MG63 (cell line): ENCODE results near the gene GOLGA2. TPM values are rescaled to one million over a fixed set of nuclear protein-coding genes. Genes with fewer than 3 reads are reported as not detected.
"Not testable (repeated sequence)": the region's sequence is repeated elsewhere in the genome, so short reads cannot be mapped to it uniquely, and the experiment has no call there.

ENCODE experiments used
- DNase-seq: peaks from one replicate; pipeline ENCODE4 v3.0.0-alpha.2; 2020
- H3K27me3 ChIP-seq: fragments of 250-450 bp; sonication (Bioruptor Pico); 2 replicates; pipeline ENCODE4 v1.5.1; 2020; ENCODE audit warnings: mild to moderate bottlenecking, moderate library complexity
- H3K36me3 ChIP-seq: fragments of 250-450 bp; sonication (Bioruptor Pico); 2 replicates; pipeline ENCODE4 v1.5.1; 2020; ENCODE audit warnings: mild to moderate bottlenecking, moderate library complexity
- H3K4me3 ChIP-seq: fragments of 250-450 bp; sonication (Bioruptor Pico); 2 replicates; pipeline ENCODE4 v1.5.1; 2020; ENCODE audit warnings: mild to moderate bottlenecking, moderate library complexity
- H3K9me3 ChIP-seq: fragments of 250-450 bp; sonication (Bioruptor Pico); 2 replicates; pipeline ENCODE4 v1.5.1; 2020; ENCODE audit warnings: mild to moderate bottlenecking, moderate library complexity
- total RNA-seq: library from RNA; depleted of rRNA; stranded (reverse); fragments of >200 nt; shearing (Covaris generic); gene quantifications from 2 replicates; pipeline ENCODE4 v1.2.3, GENCODE V29; 2014; ENCODE audit warnings: low replicate concordance

Gene GOLGA2
- total RNA-seq, 1 experiment from 2014 or later: 70.3 TPM

DNA sequence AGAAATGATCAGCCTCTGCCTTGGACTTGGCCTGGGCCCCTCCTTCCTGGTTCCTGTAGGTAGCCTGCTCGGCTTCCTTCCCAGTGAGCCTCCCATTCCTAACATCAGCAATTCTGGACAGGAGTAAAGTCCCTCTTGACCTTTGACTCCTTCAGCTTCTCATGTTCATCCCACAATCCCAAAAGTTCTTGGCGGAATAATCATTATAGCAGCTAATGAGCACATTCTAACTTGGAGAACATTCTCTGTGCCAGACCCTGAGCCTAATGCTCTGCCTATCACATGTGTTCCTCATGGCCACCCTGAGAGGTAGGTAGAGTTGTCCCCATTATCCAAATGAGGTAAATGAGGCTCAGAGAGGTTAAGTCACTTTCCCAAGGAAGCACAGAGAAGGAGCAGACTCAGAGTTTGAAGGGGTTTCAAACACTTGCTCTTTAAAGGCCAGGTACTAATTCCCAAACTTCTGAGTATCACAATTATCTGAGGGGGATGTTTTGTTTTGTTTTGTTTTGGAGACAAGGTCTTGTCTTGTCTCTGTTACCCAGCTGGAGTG lies 21.5 kb upstream of the GOLGA2 start:
- DNase-seq: no peak
- H3K4me3 ChIP-seq: no peak overlapping the region
- no peaks in the 10 kb centered on the region for H3K9me3 ChIP-seq
- no peaks in the 10 kb centered on the region for H3K36me3 ChIP-seq
- no peaks in the 10 kb centered on the region for H3K27me3 ChIP-seq

DNA sequence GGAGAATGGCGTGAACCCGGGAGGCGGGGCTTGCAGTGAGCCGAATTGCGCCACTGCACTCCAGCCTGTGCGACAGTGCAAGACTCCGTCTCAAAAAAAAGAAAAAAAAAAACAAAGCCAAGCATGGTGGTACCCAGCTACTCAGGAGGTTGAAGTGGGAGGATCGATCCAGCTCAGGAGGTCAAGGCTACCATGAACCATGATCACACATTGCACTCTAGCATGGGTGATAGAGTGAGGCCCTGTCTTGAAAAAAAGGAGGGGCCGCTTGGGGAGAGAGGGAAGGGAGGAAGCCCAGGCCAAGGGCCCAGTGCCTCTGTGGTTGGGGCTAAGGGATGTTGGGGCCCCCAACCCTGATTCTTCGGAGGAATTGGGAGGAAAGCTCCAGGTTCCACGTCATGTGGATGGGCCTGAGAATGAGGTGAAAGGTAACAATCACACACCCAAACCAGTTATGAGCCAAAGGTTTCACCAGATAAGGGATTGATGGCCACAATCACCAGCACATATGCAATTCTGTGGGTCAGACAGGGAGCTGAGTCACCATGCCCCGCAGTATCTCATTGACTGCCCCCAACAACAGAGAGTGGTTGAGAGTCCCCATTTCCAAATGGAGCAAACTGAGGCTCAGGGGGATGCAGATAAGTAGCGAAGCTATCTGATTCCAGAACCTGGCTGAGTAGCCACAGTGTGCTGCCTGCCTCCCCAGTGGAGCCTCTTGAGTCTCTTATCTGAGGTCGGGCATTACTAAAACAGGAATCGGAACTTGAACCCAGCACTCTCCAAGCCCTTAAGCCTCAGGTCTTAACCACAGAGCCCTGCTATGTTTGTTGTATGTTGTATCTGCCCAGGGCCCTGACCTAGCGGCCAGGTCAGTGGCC lies 20.8 kb upstream of the GOLGA2 start:
- Histone ChIP-seq H3K4me3 (no peak overlapping the region), H3K27me3 (no peaks in the 10 kb centered on the region), H3K9me3 (no peaks in the 10 kb centered on the region), H3K36me3 (no peaks in the 10 kb centered on the region)
- DNase-seq: no peak

DNA sequence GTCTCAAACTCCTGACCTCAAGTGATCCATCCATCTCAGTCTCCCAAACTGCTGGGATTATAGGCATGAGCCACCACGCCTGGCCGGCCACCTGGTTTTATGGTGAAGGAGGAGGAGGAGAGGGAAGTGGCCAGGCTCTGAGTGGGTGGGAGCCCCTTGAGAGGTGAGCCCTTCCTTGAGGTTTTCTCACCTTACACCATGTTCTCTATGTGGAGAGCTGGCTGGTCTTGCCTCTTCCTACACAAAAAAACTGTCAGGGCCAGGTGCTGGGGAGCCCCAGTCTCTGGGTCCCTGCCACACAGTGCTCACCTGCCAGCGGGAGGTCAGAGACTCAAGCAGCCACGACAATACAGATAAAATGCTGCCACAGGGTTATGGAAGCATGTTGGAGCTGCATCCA lies 18.3 kb upstream of the GOLGA2 start:
- Histone ChIP-seq H3K4me3 (no peak overlapping the region), H3K36me3 (no peaks in the 10 kb centered on the region), H3K27me3 (no peaks in the 10 kb centered on the region), H3K9me3 (no peaks in the 10 kb centered on the region)
- no peak for DNase-seq

DNA sequence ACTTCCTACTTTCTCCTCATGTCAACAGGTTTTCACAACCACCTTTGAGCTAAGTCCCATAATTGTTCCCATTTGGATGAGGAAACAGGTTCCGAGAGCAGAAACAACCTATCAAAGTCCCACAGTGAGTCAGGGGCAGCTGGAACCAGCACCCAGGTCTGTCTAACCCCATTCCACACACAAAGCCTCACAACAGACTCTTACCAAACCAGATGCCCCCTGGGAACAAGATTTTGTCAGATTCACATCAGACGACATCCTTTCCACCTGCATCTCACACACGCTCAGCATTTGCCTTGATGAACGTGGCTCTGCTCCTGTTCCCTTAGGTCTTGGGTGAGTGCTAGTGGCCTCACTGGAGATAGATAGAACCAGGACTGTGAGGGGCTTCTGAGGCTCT lies 17.3 kb upstream of the GOLGA2 start:
- no peak for DNase-seq
- no peaks in the 10 kb centered on the region for H3K27me3 ChIP-seq
- H3K4me3 ChIP-seq: no peak overlapping the region
- no peaks in the 10 kb centered on the region for H3K9me3 ChIP-seq
- H3K36me3 ChIP-seq: no peaks in the 10 kb centered on the region

DNA sequence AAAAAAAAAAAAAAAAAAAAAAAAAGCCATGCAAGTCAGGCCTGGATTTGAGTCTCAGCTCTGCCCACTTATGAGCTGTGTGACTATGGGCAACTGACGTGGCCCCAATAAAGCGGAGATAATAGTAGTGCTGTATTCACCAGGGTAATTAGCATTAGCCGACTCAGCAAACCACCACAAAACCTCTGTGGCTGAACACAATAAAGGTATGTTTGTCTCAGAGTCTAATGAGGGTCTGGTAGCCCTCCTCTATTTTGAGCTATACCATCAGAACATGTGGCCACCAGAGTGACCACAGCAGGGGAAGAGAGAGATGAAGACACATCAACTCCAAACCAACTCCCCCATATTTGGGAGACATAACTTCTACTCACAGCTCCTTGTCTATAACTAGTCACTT lies 16.2 kb upstream of the GOLGA2 start:
- no peaks in the 10 kb centered on the region for H3K9me3 ChIP-seq
- no peaks in the 10 kb centered on the region for H3K27me3 ChIP-seq
- H3K4me3 ChIP-seq: no peak overlapping the region
- no peaks in the 10 kb centered on the region for H3K36me3 ChIP-seq
- no peak for DNase-seq

DNA sequence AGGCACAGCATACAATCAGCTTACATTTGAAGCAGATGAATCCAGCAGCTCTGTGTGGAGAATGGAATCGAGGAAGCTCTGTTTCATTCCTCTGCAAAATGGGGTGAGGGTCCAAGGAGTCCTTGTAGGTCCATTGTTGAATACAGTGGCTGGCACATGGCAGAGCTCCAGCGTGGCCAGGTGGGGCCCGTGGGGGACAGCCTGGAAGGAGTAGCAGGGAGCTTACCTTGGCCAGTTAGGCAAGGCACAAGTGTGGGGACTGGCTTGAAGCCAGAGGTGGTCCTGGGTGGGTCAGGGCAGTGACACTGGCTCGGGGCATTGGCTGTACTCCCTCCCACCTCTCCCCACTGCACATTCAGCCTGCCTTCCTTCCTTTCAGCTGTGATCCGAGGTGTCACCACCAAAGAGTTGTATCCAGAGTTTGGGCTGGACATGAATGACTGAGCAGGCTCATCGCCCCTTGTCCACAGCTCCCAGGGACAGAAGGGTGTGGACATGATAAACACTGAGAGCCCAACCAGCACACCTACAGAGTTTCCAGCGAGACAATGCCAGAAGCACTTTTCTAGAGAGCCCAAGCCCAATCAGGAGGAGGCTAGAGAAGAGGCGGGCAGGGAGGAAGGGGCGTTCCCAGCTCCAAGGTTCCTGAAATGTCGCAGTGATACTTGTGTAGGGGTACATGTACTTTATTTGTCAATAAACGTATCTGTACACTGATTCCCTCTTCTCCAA lies 12.6 kb upstream of the GOLGA2 start:
- Histone ChIP-seq H3K36me3 (no peaks in the 10 kb centered on the region), H3K9me3 (no peaks in the 10 kb centered on the region), H3K4me3 (no peak overlapping the region), H3K27me3 (no peaks in the 10 kb centered on the region)
- DNase-seq: no peak

DNA sequence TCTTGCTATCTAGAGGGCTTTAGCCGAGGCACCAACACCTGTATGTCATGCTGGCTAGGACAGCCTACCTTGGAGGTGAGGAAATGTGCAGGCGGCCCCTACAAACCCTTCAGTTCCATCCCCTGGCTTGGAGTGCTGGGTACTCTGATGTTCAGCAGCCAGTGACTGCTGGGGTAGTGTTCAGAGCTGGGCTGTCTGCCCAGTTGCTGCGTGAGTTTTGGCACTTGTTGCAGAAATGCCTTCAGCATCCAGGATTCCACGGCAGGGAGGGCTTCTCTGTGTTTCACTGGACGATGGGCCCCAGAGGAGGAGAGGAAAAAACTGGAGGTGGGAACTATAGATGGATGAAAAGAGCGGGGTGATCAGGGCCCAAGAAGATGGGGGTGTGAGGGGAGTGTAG lies 10.6 kb upstream of the GOLGA2 start:
- no peaks in the 10 kb centered on the region for H3K36me3 ChIP-seq
- peak; percentile 51 for DNase-seq
- H3K9me3 ChIP-seq: no peaks in the 10 kb centered on the region
- H3K27me3 ChIP-seq: no peaks in the 10 kb centered on the region
- no peak overlapping the region for H3K4me3 ChIP-seq

DNA sequence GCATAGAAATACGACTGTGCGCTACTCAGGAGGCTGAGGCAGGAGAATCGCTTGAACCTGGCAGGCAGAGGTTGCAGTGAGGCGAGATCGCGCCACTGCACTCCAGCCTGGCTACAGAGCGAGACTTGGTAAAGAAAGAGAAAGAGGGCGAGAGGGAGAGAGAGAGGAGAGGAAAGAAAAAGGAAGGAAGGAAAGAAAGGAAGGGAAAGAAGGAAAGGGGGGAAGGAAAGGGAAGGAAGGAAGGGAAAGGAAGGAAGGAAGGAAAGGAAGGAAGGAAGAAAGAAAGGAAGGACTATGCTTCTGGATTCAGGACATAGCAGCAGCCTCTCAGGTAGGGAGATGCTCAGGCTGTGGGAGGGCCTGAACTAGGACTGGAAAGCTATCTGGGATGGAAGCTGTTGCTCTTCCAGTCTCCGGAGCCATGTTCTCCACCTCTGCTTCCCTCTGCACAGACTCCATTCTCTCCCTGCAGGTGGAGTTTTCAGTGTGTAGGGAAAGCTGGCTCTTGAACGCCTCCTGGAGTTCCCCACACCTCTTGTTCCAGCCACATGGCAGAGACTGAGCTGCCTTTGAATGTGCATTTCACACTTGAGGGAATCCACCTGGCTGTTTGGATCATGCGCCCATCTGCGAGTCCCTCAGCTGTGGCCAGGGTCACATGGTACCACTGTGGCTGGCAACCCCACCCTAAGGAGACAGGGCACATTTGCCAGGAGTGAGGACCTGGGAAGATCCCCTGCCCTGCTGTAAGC lies 9.4 kb upstream of the GOLGA2 start:
- Histone ChIP-seq H3K9me3 (no peaks in the 10 kb centered on the region), H3K27me3 (no peaks in the 10 kb centered on the region), H3K4me3 (no peak overlapping the region), H3K36me3 (no peaks in the 10 kb centered on the region)
- no peak for DNase-seq

DNA sequence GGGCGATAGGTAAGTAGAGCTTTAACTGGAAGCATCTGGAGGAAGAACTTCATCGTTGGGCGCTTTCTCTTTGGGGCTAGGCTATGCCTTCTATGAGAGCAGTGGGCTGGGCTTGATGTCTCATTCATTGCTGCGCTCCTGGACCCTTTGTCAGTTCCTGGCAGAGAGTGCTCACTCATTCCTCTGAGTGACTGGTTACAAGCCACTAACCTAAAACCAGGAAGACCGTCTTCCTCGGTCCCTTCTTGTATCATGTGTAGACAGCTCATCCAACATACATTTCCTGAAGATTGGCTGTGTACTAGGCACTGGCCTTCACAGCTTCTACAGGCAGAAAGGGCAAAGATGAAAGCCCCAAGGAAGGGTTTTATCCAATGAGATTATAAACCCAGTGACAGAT lies 6.7 kb upstream of the GOLGA2 start:
- H3K36me3 ChIP-seq: no peaks in the 10 kb centered on the region
- DNase-seq: no peak
- H3K9me3 ChIP-seq: no peaks in the 10 kb centered on the region
- no peaks in the 10 kb centered on the region for H3K27me3 ChIP-seq
- no peak overlapping the region for H3K4me3 ChIP-seq

DNA sequence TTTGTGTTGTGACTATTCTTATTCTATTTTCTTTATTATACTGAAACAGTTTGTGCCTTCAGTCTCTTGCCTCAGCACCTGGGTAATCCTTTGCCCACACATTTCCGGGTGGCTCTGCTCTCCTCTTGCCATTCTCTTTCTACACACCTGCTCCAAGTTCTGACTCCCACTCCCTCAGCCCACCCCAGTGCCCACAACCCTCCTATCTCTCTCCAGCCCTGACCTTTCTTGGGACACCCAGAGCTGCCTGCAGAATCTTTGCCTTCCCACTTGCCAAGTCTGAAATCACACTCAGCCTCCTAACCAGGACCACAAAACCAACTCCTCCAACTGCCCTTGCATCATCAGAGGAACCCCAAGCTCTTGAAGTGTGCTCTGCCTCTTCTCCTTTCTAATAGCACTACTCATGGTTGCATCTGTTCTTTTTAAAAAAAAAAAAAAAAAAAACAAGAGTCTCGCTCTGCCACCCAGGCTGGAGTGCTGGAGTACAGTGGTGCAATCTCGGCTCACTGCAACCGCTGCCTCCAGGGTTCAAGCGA lies 4.3 kb upstream of the GOLGA2 start:
- Histone ChIP-seq H3K9me3 (no peaks in the 10 kb centered on the region), H3K27me3 (no peaks in the 10 kb centered on the region), H3K36me3 (no peaks in the 10 kb centered on the region), H3K4me3 (no peak overlapping the region)
- no peak for DNase-seq

DNA sequence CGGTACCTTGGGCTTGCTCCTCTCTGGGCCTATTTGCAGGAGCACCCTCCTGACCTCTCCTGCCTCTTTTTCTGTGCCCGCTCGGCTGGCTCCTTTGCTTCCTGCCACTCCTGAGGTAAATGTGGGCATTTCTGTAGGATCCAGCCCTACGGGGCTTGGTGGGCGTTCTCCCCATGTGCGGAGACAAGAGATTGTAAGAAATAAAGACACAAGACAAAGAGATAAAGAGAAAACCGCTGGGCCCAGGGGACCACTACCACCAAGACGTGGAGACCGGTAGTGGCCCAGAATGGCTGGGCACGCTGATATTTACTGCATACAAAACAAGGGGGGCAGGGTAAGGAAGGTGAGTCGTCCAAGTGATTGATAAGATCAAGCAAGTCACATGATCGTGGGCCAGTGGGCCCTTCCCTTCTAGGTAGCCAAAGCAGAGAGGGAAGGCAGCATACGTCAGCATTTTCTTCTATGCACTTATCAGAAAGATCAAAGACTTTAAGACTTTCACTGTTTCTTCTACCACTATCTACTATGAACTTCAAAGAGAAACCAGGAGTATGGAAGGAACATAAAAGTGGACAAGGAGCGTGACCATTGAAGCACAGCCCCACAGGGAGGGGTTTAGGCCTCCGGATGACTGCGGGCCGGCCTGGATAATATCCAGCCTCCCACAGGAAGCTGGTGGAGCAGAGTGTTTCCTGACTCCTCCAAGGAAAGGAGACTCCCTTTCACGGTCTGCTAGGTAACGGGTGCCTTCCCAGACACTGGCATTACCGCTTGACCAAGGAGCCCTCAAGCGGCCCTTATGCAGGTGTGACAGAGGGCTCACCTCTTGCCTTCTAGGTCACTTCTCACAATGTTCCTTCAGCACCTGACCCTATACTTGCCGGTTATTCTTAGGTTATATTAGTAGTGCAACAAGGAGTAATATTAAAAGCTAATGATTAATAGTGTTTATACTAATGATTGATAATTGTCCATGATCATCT lies 3.6 kb upstream of the GOLGA2 start:
- H3K27me3 ChIP-seq, H3K36me3 ChIP-seq, H3K9me3 ChIP-seq, H3K4me3 ChIP-seq, DNase-seq: not testable (repeated sequence)

DNA sequence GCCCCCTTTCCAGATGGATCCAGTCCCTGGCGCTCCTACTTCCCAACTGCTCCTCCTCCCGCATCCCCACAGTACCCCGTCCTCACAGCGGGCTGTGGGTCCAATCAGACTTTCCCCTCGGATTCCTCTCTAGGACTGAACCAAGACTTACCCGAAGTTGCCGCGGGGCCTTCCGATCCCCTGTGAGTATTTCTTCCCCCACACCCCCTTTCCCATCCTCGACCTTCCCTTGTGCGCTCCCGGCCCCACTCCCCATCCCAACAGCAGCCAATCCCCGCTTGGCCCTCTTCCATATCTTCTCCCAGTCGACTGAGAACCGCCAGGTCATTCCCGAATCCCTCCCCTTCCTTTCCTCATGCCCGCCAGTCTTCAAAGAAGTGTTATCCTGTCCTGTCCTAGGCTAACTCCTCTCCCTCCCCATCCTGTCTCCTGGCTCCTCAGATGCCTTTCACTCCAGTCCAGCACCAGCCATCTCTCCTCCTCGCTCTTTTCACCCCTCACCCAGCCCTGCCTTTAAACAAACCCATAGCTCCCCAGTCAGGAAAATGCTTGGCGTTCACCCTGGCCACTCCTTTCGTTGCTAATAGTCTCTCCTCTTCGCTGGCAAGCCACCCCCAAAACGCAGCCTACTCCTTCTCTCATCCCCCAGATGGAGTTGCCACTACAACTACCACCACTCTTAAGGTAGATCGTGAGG lies 915 bp upstream of the GOLGA2 start:
- peak; percentile 23 for DNase-seq

DNA sequence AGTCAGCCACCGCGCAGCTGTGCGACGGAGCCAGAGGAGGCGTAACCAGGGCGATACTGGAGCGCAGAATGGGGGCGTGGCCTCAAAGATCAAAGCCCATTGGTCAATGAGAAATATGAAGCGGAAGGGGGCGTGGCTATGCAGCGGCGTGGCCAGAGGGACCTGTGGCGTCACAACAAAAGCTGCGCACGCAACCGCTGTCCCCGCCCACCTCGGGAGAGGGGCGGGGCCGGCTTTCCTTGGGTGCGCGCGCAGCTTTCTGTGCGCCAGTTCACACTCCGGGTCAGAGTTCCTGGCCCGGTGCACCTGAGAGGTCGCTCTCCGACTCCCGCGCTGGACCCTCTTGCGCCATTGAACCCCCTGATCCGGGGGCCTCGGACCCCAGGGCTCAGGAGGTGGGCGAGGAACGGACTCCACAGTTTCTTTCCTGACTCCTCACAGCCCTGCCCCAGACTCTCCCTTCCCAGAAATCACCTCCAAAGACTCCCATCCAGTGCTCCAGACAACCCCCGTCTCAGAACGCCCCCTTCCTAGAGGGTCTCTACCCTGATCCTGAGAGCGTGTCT lies 284 bp upstream of the GOLGA2 start, which contains the start of gene SWI5:
Gene SWI5, plus strand, starts transcription at position 269 of the 566 bp plus-strand sequence.
- peak; percentile 97 for DNase-seq
- no peaks in the 10 kb centered on the region for H3K9me3 ChIP-seq
- peak within 1 kb of the TSS; percentile 97 for H3K4me3 ChIP-seq
- no peaks in the 10 kb centered on the region for H3K27me3 ChIP-seq
- peaks cover 29% of the 10 kb centered on the region for H3K36me3 ChIP-seq

More for the DNA sequence above, 915 bp upstream of the GOLGA2 start:
- no peaks in the 10 kb centered on the region for H3K9me3 ChIP-seq
- peaks cover 22% of the 10 kb centered on the region for H3K36me3 ChIP-seq
- no peaks in the 10 kb centered on the region for H3K27me3 ChIP-seq
- H3K4me3 ChIP-seq: peak overlapping the region; percentile 97

DNA sequence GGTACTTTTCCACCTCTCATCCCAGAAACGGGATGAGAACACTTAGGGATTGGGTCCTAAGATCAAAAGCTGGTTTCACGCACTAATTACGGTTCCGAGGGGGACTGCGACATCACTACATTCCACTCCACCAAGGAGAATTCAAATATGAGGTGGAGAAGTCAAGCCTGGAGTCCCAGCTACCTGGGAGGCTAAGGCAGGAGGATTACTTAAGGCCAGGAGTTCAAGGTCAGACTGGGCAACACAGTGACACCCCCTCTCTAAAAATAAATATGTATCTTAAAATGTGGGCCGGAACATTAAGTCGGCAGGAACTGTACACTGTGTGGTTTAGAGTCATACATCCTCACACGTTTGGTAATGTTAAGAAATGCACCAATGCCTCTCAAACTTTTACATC lies 1.6 kb downstream of the GOLGA2 start:
- Histone ChIP-seq H3K36me3 (peaks cover 33% of the 10 kb centered on the region), H3K9me3 (no peaks in the 10 kb centered on the region), H3K4me3 (peak overlapping the region; percentile 97), H3K27me3 (no peaks in the 10 kb centered on the region)
- DNase-seq: no peak

DNA sequence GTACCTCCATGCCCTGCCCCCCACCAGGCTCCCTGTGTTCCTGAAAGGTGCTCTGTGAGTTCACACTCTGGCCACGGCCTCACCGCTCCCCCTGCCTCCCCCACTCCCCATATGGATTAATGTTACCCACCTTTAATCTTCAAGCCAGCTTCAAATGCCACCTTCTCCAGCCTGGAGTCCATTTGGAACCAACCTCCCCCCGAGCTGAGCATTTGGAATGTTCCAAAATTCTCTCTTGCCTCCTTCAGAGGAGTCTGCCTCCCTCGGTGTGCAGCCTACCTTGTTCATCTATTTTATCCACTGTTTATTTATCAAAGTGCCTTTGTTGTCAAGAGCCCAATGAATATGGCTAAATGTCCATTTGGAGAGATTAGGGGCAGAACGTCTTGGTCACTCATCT lies 4.3 kb downstream of the GOLGA2 start:
- DNase-seq: no peak
- H3K4me3 ChIP-seq: no peak overlapping the region
- H3K9me3 ChIP-seq: no peaks in the 10 kb centered on the region
- H3K36me3 ChIP-seq: peaks cover 48% of the 10 kb centered on the region
- no peaks in the 10 kb centered on the region for H3K27me3 ChIP-seq
